Ureter (tissue), 1 donor: ENCODE results near the gene KCNS1. TPM values are rescaled to one million over a fixed set of nuclear protein-coding genes. Genes with fewer than 3 reads are reported as not detected.

Experiments used
- DNase-seq: peaks from one replicate; pipeline ENCODE4 v3.0.0-alpha.2; 2020; ENCODE audit warnings: low spot score
- total RNA-seq: library from RNA; stranded (reverse); gene quantifications from one replicate; pipeline ENCODE4 v1.2.4, GENCODE V29; 2023
- donor health status: DM: yes; HTN: yes; CAD: no.

The KCNS1 gene
- total RNA-seq, 1 donor from 2014 or later: 0.86 TPM

DNA sequence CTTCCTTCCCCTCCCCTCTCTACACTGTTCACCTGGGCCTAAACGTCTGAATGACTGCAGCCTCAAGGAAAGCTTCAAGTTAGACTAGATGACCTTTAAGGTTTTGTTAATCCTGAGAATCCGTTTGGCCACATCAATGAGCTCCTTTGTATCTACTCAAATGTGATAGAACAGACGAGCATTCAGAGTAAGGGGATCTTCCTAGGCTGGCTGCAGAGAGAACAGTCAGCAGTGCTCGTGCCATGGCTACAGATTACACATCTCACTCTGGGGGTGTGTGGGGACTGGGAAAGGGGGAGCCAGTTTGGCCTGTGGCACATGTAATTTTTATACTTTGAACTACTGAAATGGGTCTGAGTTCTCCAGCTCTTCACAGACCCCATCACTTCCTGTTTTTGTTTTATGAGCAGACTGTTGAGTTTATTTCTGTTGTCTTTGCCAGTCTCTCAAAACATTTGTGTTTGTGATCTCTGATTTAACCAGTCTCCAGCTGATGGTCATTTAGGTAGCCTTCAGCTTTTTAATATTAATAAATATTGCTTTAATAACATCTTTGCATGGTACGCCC, 50.9 kb downstream of the KCNS1 start:
- DNase-seq: no peak

- DNase-seq: no peak
Measured at GRCh38 chr20:45049438-45049837, 51.5 kb downstream of the KCNS1 start.

DNA sequence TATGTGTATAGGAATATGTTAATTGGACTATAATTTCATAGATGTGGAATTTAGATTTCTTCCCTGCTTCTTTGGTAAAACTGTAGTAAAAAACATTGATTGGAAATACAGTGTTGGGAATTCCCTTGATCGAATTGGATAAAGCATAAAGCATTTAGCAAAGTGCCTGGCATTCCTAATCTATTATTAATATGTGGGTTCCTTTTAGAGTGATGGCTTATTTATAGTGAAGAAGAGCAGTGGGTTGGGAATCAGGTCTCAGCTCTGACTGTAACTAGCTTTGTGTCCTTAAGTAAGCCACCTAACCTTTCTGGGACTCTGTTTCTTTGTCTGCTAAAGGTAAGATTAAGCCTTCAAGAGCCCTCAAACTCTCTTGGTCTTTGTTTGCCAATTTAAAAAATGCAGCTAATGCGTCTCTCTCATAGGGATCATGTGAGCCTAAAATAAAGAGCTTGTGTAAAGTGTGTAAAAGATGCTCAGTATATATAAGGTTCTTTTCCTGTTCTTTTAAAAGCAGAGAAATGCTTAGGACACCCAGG, 53.3 kb downstream of the KCNS1 start:
- DNase-seq: no peak

- no peak for DNase-seq
Measured at GRCh38 chr20:45044601-45045000, 56.3 kb downstream of the KCNS1 start.

DNA sequence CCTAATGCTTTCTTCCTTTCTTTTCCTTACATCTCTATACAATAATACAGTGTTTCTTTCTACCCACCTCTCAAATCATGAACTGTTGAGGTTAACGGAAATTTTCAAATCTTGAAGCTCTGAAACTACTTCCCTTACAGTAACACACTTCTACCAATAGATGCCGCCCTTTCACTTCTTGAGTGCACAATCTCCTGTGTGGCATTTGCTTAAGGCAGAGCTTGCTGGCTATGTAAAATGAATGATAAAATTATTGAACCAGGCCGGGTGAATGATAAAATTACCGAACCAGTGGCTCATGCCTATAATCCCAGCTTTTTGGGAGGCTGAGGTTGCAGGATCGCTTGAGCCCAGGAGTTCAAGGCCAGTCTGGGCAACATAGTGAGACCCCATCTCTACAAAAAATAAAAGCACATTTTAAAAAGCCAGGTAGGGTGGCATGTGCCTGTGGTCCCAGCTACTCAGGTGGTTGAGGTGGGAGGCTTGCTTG, 56.8 kb downstream of the KCNS1 start:
- peak; percentile 51 for DNase-seq

DNA sequence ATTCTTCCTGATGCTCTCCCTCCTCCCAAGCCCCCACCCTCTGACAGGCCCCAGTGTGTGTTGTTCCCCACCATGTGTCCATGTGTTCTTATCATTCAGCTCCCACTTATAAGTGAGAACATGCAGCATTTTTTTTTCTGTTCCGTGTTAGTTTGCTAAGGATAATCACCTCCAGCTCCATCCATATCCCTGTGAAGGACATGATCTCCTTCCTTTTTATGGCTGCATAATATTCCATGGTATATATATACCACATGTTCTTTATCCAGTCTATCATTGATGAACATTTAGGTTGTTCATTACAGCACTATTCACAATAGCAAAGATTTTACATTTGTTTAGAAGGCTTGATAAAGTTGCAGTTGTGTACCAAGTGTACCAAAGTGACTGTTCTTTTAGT, 57.9 kb downstream of the KCNS1 start:
- DNase-seq: no peak

Other genes starting within 250 kb of the KCNS1 start
- gene YWHAB, start 215.4 kb downstream of the KCNS1 start, total RNA-seq: 314 TPM
- 79.4 TPM for gene PABPC1L, start 191.1 kb downstream of the KCNS1 start, total RNA-seq
- 57.1 TPM for gene TOMM34, start 140.7 kb downstream of the KCNS1 start, total RNA-seq
- 53.3 TPM for gene STK4, start 134.6 kb downstream of the KCNS1 start, total RNA-seq
- gene WFDC5, start 14.0 kb upstream of the KCNS1 start, total RNA-seq: 0.78 TPM
- gene WFDC12, start 23.3 kb upstream of the KCNS1 start, total RNA-seq: not detected
- gene PI3, start 73.8 kb upstream of the KCNS1 start, total RNA-seq: 1.7 TPM
- not detected for gene SEMG1, start 105.9 kb upstream of the KCNS1 start, total RNA-seq
- gene SEMG2, start 120.2 kb upstream of the KCNS1 start, total RNA-seq: not detected
- gene SLPI, start 153.4 kb upstream of the KCNS1 start, total RNA-seq: 301 TPM
- gene RBPJL, start 205.7 kb upstream of the KCNS1 start, total RNA-seq: not detected
- gene MATN4, start 207.2 kb upstream of the KCNS1 start, total RNA-seq: not detected
- gene SDC4, start 247.3 kb upstream of the KCNS1 start, total RNA-seq: 215 TPM